K562 (cell line): ENCODE data around the gene HEMGN. TPM values are rescaled to one million over a fixed set of nuclear protein-coding genes. Genes with fewer than 3 reads are reported as not detected.

Source experiments
- E2F1 ChIP-seq: sonication (generic); formaldehyde crosslinking; IDR thresholded peaks from 2 replicates; pipeline ENCODE4 v1.8.1; 2023; ENCODE audit warnings: mild to moderate bottlenecking, missing genetic modification reagents, moderate library complexity
- E2F5 ChIP-seq: sonication (generic); formaldehyde crosslinking; IDR thresholded peaks from 2 replicates; pipeline ENCODE4 v1.8.0; 2022; ENCODE audit warnings: mild to moderate bottlenecking, missing genetic modification reagents
- GMEB1 ChIP-seq: fragments of 250-450 bp; sonication (Bioruptor Pico); IDR thresholded peaks from 2 replicates; pipeline ENCODE4 v1.4.0; 2020; ENCODE audit warnings: mild to moderate bottlenecking
- L3MBTL2 ChIP-seq: fragments of 450-650 bp; IDR thresholded peaks from 2 replicates; pipeline ENCODE4 v1.6.1; 2016; ENCODE audit warnings: mild to moderate bottlenecking, moderate library complexity
- MAZ ChIP-seq, 2 experiments: fragments of 450-650 bp in 1 of 2; sonication (generic) in 1 of 2; formaldehyde crosslinking; IDR thresholded peaks in 1 of 2; conservative IDR thresholded peaks in 1 of 2; 2 replicates each; pipeline versions ENCODE4 v1.4.0 to v1.5.0; 2020; ENCODE audit warnings: mild to moderate bottlenecking in 1 of 2, missing genetic modification reagents in 1 of 2
- MEIS2 ChIP-seq: fragments of 450-650 bp; IDR thresholded peaks from 2 replicates; pipeline ENCODE4 v1.6.1; 2014; ENCODE audit warnings: mild to moderate bottlenecking; ENCODE audit not compliant: partially characterized antibody
- NBN ChIP-seq: fragments of 450-650 bp; IDR thresholded peaks from 2 replicates; pipeline ENCODE4 v1.6.1; 2016; ENCODE audit warnings: low read depth, mild to moderate bottlenecking
- NFE2 ChIP-seq: IDR thresholded peaks from 2 replicates; pipeline ENCODE4 v1.6.1; 2014; ENCODE audit warnings: antibody characterized with exemption, low read depth
- SMAD4 ChIP-seq: fragments of 250-450 bp; sonication (Bioruptor Pico); conservative IDR thresholded peaks from 2 replicates; pipeline ENCODE4 v1.8.0; 2021; ENCODE audit warnings: inconsistent platforms, mild to moderate bottlenecking, moderate library complexity
- SMARCA4 ChIP-seq: fragments of 450-650 bp; IDR thresholded peaks from 2 replicates; pipeline ENCODE4 v1.6.1; 2016
- STAT5A ChIP-seq: IDR thresholded peaks from 2 replicates; pipeline ENCODE4 v1.6.1; 2012; ENCODE audit warnings: low read length, inconsistent platforms, borderline replicate concordance
- TRIM24 ChIP-seq, 2 experiments: fragments of 450-650 bp; IDR thresholded peaks; 2 replicates each; pipeline ENCODE4 v1.6.1; 2016
- YY1 ChIP-seq, 3 experiments: IDR thresholded peaks; 2 replicates each; pipeline ENCODE4 v1.6.1; 2011; ENCODE audit warnings: low read length in 2 of 3, mild to moderate bottlenecking in 2 of 3, moderate library complexity in 2 of 3, borderline replicate concordance in 1 of 3, control low read depth in 1 of 3, low read depth in 1 of 3; ENCODE audit not compliant: insufficient read depth in 3 of 3, insufficient replicate concordance in 2 of 3, control insufficient read depth in 1 of 3, insufficient read length in 1 of 3; ENCODE audit errors: extremely low read depth in 1 of 3
- ZBTB9 ChIP-seq: fragments of 450-650 bp; formaldehyde crosslinking; IDR thresholded peaks from 2 replicates; pipeline ENCODE4 v1.4.0; 2020; ENCODE audit warnings: mild to moderate bottlenecking, moderate library complexity
- ZNF174 ChIP-seq: fragments of 250-450 bp; sonication (Bioruptor Pico); IDR thresholded peaks from 2 replicates; pipeline ENCODE4 v1.4.0; 2020; ENCODE audit warnings: mild to moderate bottlenecking
- ZNF197 ChIP-seq: fragments of 200-800 bp; sonication (Bioruptor generic); IDR thresholded peaks from 2 replicates; pipeline ENCODE4 v1.6.1; 2016; ENCODE audit warnings: low read depth, missing genetic modification characterization, missing compliant biosample characterization
- ZNF280A ChIP-seq: fragments of 450-650 bp; IDR thresholded peaks from 2 replicates; pipeline ENCODE4 v1.6.1; 2018; ENCODE audit warnings: mild to moderate bottlenecking, low read depth; ENCODE audit not compliant: partially characterized antibody
- ZNF518B ChIP-seq: fragments of 250-450 bp; sonication (Bioruptor Pico); IDR thresholded peaks from 2 replicates; pipeline ENCODE4 v1.5.0; 2021; ENCODE audit warnings: mild to moderate bottlenecking, moderate library complexity
- polyA plus RNA-seq, 8 experiments: library from polyadenylated mRNA; depleted of rRNA in 4 of 8; stranded (reverse) in 5 of 8; unstranded in 3 of 8; fragments of >200 nt; fragmentation: Nextera tagmentation in 2 of 8; fragmentation: Illumina TruSeq in 1 of 8; extraction: Ambion mirVana in 2 of 8; extraction: Trizol in 1 of 8; gene quantifications; 2 replicates each; pipeline versions ENCODE4 v1.2.1 to v1.2.3, GENCODE V29; 2011 to 2014; ENCODE audit warnings: inconsistent platforms in 1 of 8, missing spikeins in 1 of 8
- total RNA-seq, 7 experiments: library from RNA; depleted of rRNA in 6 of 7; stranded (reverse); fragments of >200 nt in 6 of 7; fragmentation: Illumina TruSeq in 2 of 7; extraction: Trizol in 2 of 7; gene quantifications; 2 replicates each; pipeline versions ENCODE4 v1.2.1 to v1.2.3, GENCODE V29; 2011 to 2021; ENCODE audit warnings: low replicate concordance in 1 of 7

The HEMGN gene
- total and polyA plus RNA-seq, 9 of the 15 experiments (the other 6 are each of a cell fraction or from before 2014, with no cell fraction given), result 56.3 to 258 (median 137) TPM

GRCh38 chr9:97980479-97980803 lies 42.5 kb upstream of the HEMGN start (continued):
- peak; percentile 54 for TF ChIP-seq SMAD4
- TF ChIP-seq YY1 (IDR thresholded peaks at IDR 0.05; ENCODE audit: borderline replicate concordance in 1 of 3, control insufficient read depth in 1 of 3, extremely low read depth in 1 of 3, insufficient read depth in 3 of 3, insufficient read length in 1 of 3, insufficient replicate concordance in 2 of 3, low read depth in 1 of 3, low read length in 2 of 3), result peak in 1 of 3 experiments; percentile 31
- TF ChIP-seq L3MBTL2, result peak; percentile 64
- 0 out of 2 replicates have a peak, but pooled peaks have one; percentile 9 for TF ChIP-seq ZBTB9
- no peak for TF ChIP-seq STAT5A
- peak; percentile 54; the same call in 1 of the 2 replicates for TF ChIP-seq SMARCA4
- TF ChIP-seq ZNF197, result no peak
- TF ChIP-seq MEIS2, result peak; percentile 85
- 0 out of 2 replicates have a peak, but pooled peaks have one; percentile 19 for TF ChIP-seq NBN
- no peak for TF ChIP-seq ZNF174 (CRISPR knock-in tag)
- no peak for TF ChIP-seq ZNF518B (CRISPR knock-in tag)
- peak; percentile 20; the same call in 1 of the 2 replicates for TF ChIP-seq GMEB1 (CRISPR knock-in tag)
- peak in 1 of 2 experiments; percentile 72; a peak in 2 of 4 replicates for TF ChIP-seq MAZ (CRISPR knock-in tag; conservative IDR thresholded peaks at IDR 0.05 in 1 of 2, IDR thresholded peaks at IDR 0.05 in 1 of 2)
- peak in 1 of 2 experiments; percentile 52; a peak in 2 of 4 replicates for TF ChIP-seq TRIM24 (IDR thresholded peaks at IDR 0.05)
- TF ChIP-seq E2F5 (CRISPR knock-in tag), result no peak
- peak; percentile 55; the same call in 1 of the 2 replicates for TF ChIP-seq NFE2
- no peak for TF ChIP-seq E2F1 (CRISPR knock-in tag)
- TF ChIP-seq ZNF280A, result no peak
